Large intestine (tissue), 3 donors: Measurements from ENCODE around the gene PNPO. TPM values are rescaled to one million over a fixed set of nuclear protein-coding genes. Genes with fewer than 3 reads are reported as not detected.

Source experiments
- DNase-seq, 2 donors: peaks; one replicate each; pipeline versions ENCODE4 v3.0.0 to v3.0.0-alpha.2; 2013
- H3K27ac ChIP-seq: one replicate; pipeline ENCODE4 v1.5.1; 2013; ENCODE audit warnings: low read length
- H3K27me3 ChIP-seq: 2 replicates; pipeline ENCODE4 v1.6.1; 2013; ENCODE audit warnings: low read length; ENCODE audit not compliant: control insufficient read depth, insufficient read depth
- H3K36me3 ChIP-seq: 2 replicates; pipeline ENCODE4 v1.6.1; 2013; ENCODE audit warnings: low read length; ENCODE audit not compliant: control insufficient read depth, insufficient read depth
- H3K4me1 ChIP-seq: one replicate; pipeline ENCODE4 v1.6.1; 2013; ENCODE audit warnings: low read length; ENCODE audit not compliant: control insufficient read depth, insufficient read depth
- H3K4me3 ChIP-seq: one replicate; pipeline ENCODE4 v1.5.1; 2013; ENCODE audit warnings: low read length
- H3K9me3 ChIP-seq: one replicate; pipeline ENCODE4 v1.6.1; 2013; ENCODE audit warnings: mild to moderate bottlenecking, low read depth, low read length, moderate library complexity; ENCODE audit not compliant: control insufficient read depth
- WGBS: methylation state at CpG from one replicate; pipeline ENCODE4 v1.1.5; 2013; ENCODE audit warnings: low lambda C conversion rate; ENCODE audit not compliant: insufficient coverage; 5-methylcytosine and 5-hydroxymethylcytosine counted together
- polyA plus RNA-seq: library from polyadenylated mRNA; unstranded; fragments of 120-200 nt; gene quantifications from one replicate; pipeline ENCODE4 v1.2.1, GENCODE V29; 2013

The PNPO gene
- polyA plus RNA-seq, 1 donor, result 38.7 TPM

- no peaks in the 10 kb centered on the region for H3K9me3 ChIP-seq
- H3K4me3 ChIP-seq, result no peak overlapping the region
- no CpG with 5 or more reads among the region's 8 CpGs for whole genome bisulfite sequencing
- no peaks in the 10 kb centered on the region for H3K36me3 ChIP-seq
- peaks cover 55% of the 10 kb centered on the region for H3K4me1 ChIP-seq
- DNase-seq, result peak; percentile 92 to 97
- H3K27ac ChIP-seq, result peak overlapping the region; percentile 99
- no peaks in the 10 kb centered on the region for H3K27me3 ChIP-seq
Measured at GRCh38 chr17:47959825-47960655, 18.7 kb downstream of the PNPO start.

GRCh38 chr17:47961406-47961805, 20.0 kb downstream of the PNPO start:
- Histone ChIP-seq H3K4me1 (peaks cover 63% of the 10 kb centered on the region), H3K9me3 (no peaks in the 10 kb centered on the region), H3K27me3 (no peaks in the 10 kb centered on the region), H3K36me3 (no peaks in the 10 kb centered on the region), H3K4me3 (no peak overlapping the region), H3K27ac (no peak overlapping the region)
- WGBS, result 100% methylated on average over 1 of the region's 6 CpGs
- no peak for DNase-seq

GRCh38 chr17:47962901-47963300, 21.5 kb downstream of the PNPO start:
- Histone ChIP-seq H3K9me3 (no peaks in the 10 kb centered on the region), H3K27me3 (no peaks in the 10 kb centered on the region), H3K4me1 (peaks cover 77% of the 10 kb centered on the region), H3K27ac (no peak overlapping the region), H3K36me3 (no peaks in the 10 kb centered on the region), H3K4me3 (no peak overlapping the region)
- WGBS, result no CpG with 5 or more reads among the region's 3 CpGs
- no peak for DNase-seq

GRCh38 chr17:47964856-47965255, 23.5 kb downstream of the PNPO start:
- no peaks in the 10 kb centered on the region for H3K36me3 ChIP-seq
- no peaks in the 10 kb centered on the region for H3K9me3 ChIP-seq
- peak in 1 of 2 donors; percentile 60 for DNase-seq
- H3K27me3 ChIP-seq, result no peaks in the 10 kb centered on the region
- peak overlapping the region; percentile 89 for H3K27ac ChIP-seq
- peaks cover 72% of the 10 kb centered on the region for H3K4me1 ChIP-seq
- no peak overlapping the region for H3K4me3 ChIP-seq
- WGBS, result no CpG with 5 or more reads among the region's 5 CpGs

- Histone ChIP-seq H3K27ac (peak overlapping the region; percentile 89), H3K36me3 (no peaks in the 10 kb centered on the region), H3K27me3 (no peaks in the 10 kb centered on the region), H3K4me3 (no peak overlapping the region), H3K4me1 (peaks cover 65% of the 10 kb centered on the region), H3K9me3 (no peaks in the 10 kb centered on the region)
- no CpG with 5 or more reads among the region's 1 CpG for WGBS
- peak; percentile 93 to 98 for DNase-seq
Measured at GRCh38 chr17:47966079-47966519, 24.7 kb downstream of the PNPO start.

GRCh38 chr17:47967607-47968252, 26.4 kb downstream of the PNPO start:
- Histone ChIP-seq H3K36me3 (no peaks in the 10 kb centered on the region), H3K27me3 (no peaks in the 10 kb centered on the region), H3K4me3 (no peak overlapping the region), H3K27ac (peak overlapping the region; percentile 89), H3K4me1 (peaks cover 61% of the 10 kb centered on the region), H3K9me3 (no peaks in the 10 kb centered on the region)
- DNase-seq, result peak in 1 of 2 donors; percentile 66
- WGBS, result no CpG with 5 or more reads among the region's 5 CpGs

GRCh38 chr17:47968836-47969235, 27.5 kb downstream of the PNPO start:
- Histone ChIP-seq H3K9me3 (no peaks in the 10 kb centered on the region), H3K4me1 (peaks cover 61% of the 10 kb centered on the region), H3K27ac (peak overlapping the region; percentile 89), H3K36me3 (peaks cover 8% of the 10 kb centered on the region), H3K27me3 (no peaks in the 10 kb centered on the region), H3K4me3 (no peak overlapping the region)
- DNase-seq, result peak in 1 of 2 donors; percentile 56
- WGBS, result no CpG with 5 or more reads among the region's 5 CpGs

GRCh38 chr17:47969930-47970724, 28.8 kb downstream of the PNPO start:
- H3K36me3 ChIP-seq, result peaks cover 19% of the 10 kb centered on the region
- 0% methylated on average over 2 of the region's 15 CpGs for WGBS
- no peak for DNase-seq
- peaks cover 49% of the 10 kb centered on the region for H3K4me1 ChIP-seq
- H3K27ac ChIP-seq, result peak overlapping the region; percentile 59
- no peaks in the 10 kb centered on the region for H3K9me3 ChIP-seq
- H3K4me3 ChIP-seq, result peak overlapping the region; percentile 39
- no peaks in the 10 kb centered on the region for H3K27me3 ChIP-seq

GRCh38 chr17:47970725-47971499, 29.5 kb downstream of the PNPO start, which contains the start of gene CDK5RAP3:
Gene CDK5RAP3, plus strand, starts transcription at chr17:47971113. Its CDS starts 34 bp downstream, at chr17:47971147.
- DNase-seq, result peak; percentile 100
- Histone ChIP-seq H3K36me3 (peaks cover 26% of the 10 kb centered on the region), H3K9me3 (no peaks in the 10 kb centered on the region), H3K4me3 (peak within 1 kb of the TSS; percentile 95), H3K27ac (peak within 1 kb of the TSS; percentile 63), H3K27me3 (no peaks in the 10 kb centered on the region), H3K4me1 (peaks cover 43% of the 10 kb centered on the region)
- WGBS, result no CpG with 5 or more reads among the region's 62 CpGs
